ENCODE results near the gene TARS3.

The TARS3 gene

GRCh38 chr15:101702077-101702476 lies 22.2 kb downstream of the TARS3 start:
- no peak for DNase-seq (ENCODE audit: low read depth in 1 of 2, low spot score in 1 of 2)

GRCh38 chr15:101698314-101698713 lies 26.0 kb downstream of the TARS3 start:
- no peak for DNase-seq (ENCODE audit: low read depth in 1 of 2, low spot score in 1 of 2)

DNA sequence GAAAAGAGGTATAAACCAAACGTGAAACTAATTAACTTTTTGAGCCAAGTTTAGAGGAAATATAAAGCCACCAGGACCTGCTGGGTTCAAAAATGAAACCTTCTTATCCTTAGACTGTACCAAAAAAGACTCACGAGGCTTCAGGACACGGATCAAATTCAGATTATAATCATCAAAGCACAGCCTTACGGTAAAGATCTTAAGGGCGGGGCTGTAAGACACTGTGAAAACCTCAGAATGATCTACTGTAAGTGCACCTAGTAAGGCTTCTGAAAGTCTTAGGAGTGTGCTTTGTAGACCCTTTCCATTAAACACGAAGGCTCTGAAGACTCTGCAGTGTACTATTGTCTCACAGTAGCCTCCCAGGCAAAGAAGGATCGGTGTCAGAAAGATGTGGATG lies 26.8 kb downstream of the TARS3 start:
- DNase-seq (ENCODE audit: low read depth in 1 of 2, low spot score in 1 of 2), result no peak

DNA sequence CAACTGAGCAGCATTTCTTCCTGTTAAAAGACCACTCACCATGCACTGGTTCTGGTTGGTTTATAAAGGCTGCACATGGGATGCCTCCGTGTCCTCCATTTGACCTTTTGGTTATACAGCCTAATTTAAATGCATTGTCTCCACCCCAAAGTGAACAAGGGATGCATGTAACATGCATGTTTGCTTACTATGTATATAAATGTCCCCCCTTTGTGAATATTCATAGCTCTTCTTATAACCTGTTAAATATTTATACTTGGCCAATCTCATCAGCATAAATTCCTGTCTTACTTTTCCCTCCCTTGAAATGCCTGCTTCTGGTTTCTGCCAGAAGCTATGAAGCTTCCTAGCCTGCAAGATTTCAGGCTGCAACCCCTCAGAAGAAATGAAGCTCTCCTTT lies 27.4 kb downstream of the TARS3 start:
- no peak for DNase-seq (ENCODE audit: low read depth in 1 of 2, low spot score in 1 of 2)

DNA sequence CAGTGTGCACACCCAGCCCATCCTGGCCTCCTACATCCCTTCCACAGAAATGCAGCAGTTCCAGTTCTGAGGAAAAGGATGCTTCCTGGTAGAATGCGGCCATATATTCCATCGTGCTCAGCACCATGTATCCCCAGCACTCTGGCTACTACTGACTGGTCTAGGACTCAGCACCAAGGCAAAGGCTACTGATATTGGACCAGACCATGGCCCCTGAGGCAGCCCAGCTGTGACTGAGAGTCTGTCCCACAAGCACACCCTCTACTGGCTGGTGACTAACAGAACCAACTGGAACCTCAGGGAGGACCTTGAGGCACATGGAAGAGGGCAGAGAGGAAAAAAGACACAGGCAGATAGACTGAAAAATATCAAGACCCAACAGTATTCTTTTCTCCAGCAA lies 30.0 kb downstream of the TARS3 start:
- no peak for DNase-seq (ENCODE audit: low read depth in 1 of 2, low spot score in 1 of 2)

DNA sequence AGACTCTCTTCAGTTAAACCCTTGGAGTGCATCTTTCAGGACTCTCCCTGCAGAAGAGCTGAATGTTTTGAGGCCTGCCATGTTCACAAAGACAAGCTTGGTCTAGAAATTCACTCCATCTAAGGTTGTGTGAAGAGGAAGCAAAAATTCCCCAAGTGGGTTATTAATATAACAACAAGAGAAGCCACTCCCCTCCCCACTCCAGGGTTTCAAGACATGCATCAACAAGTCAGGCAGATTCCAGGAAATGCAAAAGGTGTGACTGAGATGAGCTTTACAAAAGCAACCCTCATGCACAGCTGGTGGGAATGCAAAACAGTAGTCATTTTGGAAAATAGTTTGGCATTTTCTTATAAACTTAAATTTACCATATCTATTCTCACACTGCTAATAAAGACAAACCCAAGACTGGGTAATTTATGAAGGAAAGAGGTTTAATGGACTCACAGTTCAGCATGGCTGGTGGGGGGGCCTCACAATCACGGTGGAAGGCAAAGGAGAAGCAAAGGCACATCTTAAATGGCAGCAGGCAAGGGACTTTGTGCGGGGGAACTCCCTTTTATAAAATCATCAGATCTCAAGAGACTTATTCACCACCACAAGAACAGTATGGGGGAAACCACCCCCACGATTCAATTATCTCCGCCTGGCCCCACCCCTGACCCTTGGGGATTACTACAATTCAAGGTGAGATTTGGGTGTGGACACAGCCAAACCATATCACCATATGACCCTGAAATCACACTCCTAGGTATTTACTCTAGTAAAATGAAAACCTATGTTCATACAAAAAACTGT lies 31.3 kb downstream of the TARS3 start:
- no peak for DNase-seq (ENCODE audit: low read depth in 1 of 2, low spot score in 1 of 2)

- DNase-seq (ENCODE audit: low read depth in 1 of 2, low spot score in 1 of 2), result no peak
Observed at GRCh38 chr15:101689901-101690300, 34.4 kb downstream of the TARS3 start.

DNA sequence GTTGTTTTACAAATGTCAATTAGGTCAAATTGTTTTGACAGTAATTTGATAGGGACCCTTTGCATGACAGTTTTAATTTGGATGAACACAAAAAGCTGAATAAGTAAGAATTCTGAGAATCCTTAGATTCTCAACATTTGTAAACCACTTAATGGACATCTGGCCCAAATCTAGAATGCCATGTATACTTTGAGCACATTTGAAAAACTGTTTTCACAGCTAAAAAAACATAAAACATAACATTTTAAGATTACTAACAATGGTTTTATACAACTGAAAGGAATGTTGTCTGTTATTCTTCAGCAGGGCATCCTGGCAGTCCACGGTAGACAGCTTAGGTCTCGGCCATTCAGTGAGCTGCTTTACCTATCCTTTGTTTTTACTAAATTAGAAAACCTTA lies 37.6 kb downstream of the TARS3 start:
- no peak for DNase-seq (ENCODE audit: low read depth in 1 of 2, low spot score in 1 of 2)

DNA sequence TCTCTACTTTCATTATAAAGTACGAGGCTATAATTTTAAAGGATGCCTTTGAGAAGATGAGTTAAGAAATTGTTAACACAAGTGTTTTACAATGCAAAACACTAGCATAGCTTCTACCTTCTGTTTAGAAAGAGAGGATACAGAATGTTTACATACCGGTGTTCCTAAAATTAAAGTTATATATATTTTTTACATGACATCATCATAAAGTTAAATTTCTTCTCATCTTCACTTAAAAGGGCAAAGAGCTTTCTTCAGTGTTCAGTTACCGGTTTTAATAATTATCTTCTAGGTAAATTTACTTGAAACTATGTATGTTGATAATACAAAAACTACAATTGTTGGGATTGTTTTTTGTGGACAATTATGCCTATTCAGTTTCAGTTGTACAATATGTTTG lies 39.4 kb downstream of the TARS3 start:
- no peak for DNase-seq (ENCODE audit: low read depth in 1 of 2, low spot score in 1 of 2)

DNA sequence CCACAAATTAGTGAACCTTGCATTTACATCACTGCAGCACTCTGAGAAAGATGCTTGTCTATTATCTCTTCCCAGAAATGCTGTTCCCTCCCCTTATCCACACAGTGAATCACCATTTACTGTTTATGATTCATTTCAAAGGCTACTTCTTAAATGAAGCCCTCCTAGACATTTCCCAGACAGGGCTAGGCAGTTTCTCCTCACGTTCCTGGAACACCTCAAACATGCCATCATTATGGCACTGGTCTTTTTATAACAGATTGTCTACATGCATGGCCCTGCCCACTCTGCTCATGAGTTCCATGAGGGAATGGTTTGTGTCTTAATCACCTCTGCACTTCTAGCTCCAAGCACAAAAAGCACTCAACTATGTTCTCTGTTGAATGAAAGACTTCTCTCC lies 39.9 kb downstream of the TARS3 start:
- no peak for DNase-seq (ENCODE audit: low read depth in 1 of 2, low spot score in 1 of 2)

DNA sequence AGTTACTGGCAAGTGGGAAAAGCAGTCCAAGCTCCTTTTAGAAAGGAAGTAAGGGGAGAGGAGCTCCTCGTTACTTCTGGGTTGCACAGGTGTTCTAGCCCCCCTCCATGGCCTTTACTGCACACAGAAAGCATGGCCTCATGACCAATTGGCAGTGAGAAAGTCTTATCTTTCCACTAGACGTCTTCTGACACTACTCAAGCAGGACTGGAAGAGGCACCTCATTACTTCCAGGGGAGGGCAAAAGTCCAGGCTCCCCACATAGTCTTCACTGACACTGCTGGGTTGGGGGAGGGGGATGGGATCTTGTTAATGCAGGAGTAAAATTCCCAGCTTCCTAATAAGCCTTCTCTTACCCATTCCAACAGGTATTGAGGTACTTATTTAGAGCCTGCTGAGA lies 44.5 kb downstream of the TARS3 start:
- no peak for DNase-seq (ENCODE audit: low read depth in 1 of 2, low spot score in 1 of 2)

- DNase-seq (ENCODE audit: low read depth in 1 of 2, low spot score in 1 of 2), result no peak
Observed at GRCh38 chr15:101676921-101677329, 47.3 kb downstream of the TARS3 start.

GRCh38 chr15:101675796-101676582 lies 48.3 kb downstream of the TARS3 start:
- DNase-seq (ENCODE audit: low read depth in 1 of 2, low spot score in 1 of 2), result no peak

DNA sequence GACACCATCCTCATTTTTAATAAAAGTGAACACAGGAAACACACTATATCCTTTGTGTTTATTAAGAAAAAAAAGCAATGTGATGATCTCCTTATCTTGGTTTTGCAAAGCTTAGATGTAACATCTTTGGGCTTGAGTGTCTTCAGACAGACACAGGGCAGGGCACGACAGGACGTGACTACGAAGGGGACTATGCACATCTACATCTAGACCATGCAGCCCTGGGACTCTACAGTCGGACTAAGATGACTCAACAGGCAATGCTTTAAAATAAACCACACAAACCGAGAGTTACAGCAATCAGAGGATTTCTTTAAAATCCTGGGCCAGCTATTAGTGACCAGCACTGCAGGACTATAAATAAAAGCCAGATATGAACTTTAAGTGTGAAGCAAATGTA lies 49.3 kb downstream of the TARS3 start:
- DNase-seq (ENCODE audit: low read depth in 1 of 2, low spot score in 1 of 2), result no peak

DNA sequence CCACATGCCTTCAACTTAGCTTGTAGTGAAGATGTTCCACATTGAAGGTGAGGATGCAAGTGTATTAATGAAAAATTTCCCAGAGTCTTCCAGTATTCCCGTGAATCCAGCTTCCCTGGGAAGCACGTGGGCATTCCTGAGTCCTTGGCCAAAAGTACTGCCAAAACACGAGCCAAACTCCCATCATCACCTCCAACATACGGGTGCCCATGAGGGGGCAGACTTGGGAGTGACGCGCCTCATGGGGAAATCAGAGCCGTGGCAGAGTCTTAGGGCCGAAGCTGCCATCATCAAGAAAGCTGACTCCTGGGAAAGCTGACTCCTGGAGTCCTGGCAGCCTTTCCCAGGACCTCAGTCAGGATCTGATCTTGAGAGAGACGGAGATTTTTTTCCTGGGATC lies 52.0 kb downstream of the TARS3 start:
- no peak for DNase-seq (ENCODE audit: low read depth in 1 of 2, low spot score in 1 of 2)

DNA sequence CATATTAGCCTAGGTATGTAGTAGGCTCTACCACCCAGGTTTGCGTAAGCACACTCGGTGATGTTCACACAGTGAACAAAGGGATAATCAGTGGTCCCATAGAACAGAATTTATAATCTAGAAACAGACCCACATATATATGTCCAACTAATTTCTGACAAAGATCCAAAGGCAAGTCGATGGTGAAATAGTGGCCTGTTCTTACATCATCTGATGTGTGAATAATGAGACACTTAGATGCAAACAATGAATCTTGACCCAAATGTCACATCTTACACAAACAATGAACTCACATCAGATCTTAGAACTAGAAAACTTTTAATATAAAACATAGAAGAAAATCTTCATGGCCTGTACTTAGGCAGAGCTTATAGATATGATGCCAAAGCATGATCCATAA lies 54.5 kb downstream of the TARS3 start:
- no peak for DNase-seq (ENCODE audit: low read depth in 1 of 2, low spot score in 1 of 2)

DNA sequence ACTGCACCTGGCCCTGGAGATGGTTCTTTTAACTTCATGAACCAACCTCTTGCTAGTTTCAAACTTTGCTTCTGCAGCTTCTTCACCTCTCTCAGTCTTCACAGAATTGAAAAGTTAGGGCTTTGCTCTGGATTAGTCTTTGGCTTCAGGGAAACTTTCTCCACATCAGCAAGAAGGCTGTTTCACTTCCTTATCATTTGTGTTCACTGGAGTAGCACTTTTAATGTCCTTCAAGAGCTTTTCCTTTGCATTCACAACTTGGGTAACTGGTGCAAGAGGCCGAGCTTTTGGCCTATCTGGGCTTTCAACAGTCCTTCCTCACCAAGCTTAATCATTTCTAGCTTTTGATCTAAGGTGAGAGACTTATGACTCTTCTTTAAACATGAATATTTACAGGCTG lies 56.4 kb downstream of the TARS3 start:
- no peak for DNase-seq (ENCODE audit: low read depth in 1 of 2, low spot score in 1 of 2)

DNA sequence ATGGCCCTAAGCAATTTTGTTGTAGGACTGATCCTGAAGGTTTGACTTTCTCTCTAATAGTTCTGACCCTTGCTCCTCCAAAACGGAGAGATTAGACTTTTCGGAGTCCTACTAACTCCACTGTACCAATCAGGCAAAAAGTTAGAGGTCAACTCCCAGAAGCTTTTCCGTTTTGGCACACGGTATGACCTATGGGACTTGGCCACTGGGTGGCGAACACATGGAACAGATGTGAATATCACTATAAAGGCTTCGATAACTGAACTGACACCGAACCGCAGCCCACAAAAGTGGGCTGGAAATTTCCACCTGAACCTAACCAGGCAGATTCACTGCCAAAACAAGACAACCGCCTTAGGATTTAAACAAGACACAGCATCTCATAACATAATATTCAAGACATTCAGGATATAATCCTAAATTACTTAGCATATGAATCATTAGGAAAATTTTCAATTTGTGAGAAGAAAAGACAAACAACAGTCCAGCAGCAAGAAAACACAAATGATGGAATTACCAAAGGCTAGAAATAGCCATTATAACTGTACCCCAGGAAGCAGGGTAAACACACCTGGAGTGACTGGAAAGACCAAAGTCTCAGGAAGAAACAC lies 59.9 kb downstream of the TARS3 start:
- no peak for DNase-seq (ENCODE audit: low read depth in 1 of 2, low spot score in 1 of 2)

DNA sequence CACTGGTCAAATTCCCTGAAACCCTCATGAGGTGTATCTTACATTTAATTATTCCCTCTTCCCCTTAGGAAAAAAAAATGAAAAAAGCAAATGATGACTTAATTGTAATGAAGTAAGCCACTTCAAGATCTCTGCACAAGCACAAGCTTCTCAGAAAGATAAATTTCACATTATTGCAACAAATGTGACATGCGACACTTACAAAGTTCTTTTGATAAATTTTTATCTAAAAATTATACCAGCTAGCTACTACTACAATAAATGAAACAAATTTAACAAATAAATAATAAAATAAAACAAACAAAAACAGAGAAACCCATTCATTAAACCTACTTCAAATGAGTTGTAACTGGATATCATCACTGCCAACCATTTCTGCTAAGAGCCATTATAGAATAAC lies 62.1 kb downstream of the TARS3 start:
- no peak for DNase-seq (ENCODE audit: low read depth in 1 of 2, low spot score in 1 of 2)

DNA sequence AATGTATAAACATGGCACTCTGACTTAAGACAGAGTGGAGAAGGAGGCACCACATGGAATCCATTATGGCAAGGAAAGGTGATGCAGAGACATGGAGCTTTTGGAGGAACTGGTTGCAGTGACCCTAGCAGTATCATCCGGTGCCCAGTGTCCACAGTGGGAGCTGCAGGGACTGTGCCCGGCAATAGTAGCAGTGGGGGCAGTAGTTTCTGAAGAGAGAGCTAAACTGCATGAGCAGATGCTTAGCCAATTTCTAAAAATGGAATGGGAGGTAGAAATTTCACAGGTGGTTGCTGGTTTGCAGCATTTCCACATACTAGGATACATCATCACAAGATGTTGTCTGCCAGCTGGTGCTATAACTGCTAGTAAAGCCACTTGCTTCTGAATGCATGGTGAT lies 64.3 kb downstream of the TARS3 start:
- no peak for DNase-seq (ENCODE audit: low read depth in 1 of 2, low spot score in 1 of 2)

- no peak for DNase-seq (ENCODE audit: low read depth in 1 of 2, low spot score in 1 of 2)
Observed at GRCh38 chr15:101657968-101658784, 66.1 kb downstream of the TARS3 start.
